Esophagus muscularis mucosa (tissue), 4 donors: ENCODE measurements around the gene MIAT. TPM values are rescaled to one million over a fixed set of nuclear protein-coding genes. Genes with fewer than 3 reads are reported as not detected.

Experiments
- DNase-seq: peaks from one replicate; pipeline ENCODE4 v3.0.0-alpha.2; 2017; ENCODE audit errors: extremely low spot score
- H3K27ac ChIP-seq, 4 donors: fragments of 200-600 bp; sonication (generic); replicated peaks in 1 of 4; 1 replicate in 3 of 4; 2 replicates in 1 of 4; pipeline ENCODE4 v1.5.1; 2016 to 2019; ENCODE audit warnings: mild to moderate bottlenecking in 1 of 4
- H3K27me3 ChIP-seq, 4 donors: fragments of 200-600 bp; sonication (generic); one replicate each; pipeline versions ENCODE4 v1.5.1 to v1.6.0; 2016 to 2019
- H3K36me3 ChIP-seq, 4 donors: fragments of 200-600 bp; sonication (generic); one replicate each; pipeline ENCODE4 v1.5.1; 2016 to 2019
- H3K4me1 ChIP-seq, 4 donors: fragments of 200-600 bp; sonication (generic); one replicate each; pipeline ENCODE4 v1.5.1; 2016 to 2019
- H3K4me3 ChIP-seq, 4 donors: fragments of 200-600 bp; sonication (generic); 1 replicate in 2 of 4; 2 replicates in 2 of 4; pipeline ENCODE4 v1.5.1; 2016 to 2019; ENCODE audit warnings: mild to moderate bottlenecking in 4 of 4, moderate library complexity in 1 of 4
- H3K9me3 ChIP-seq, 4 donors: fragments of 200-600 bp; sonication (generic); 1 replicate in 3 of 4; 2 replicates in 1 of 4; pipeline ENCODE4 v1.5.1; 2016 to 2019
- EP300 ChIP-seq: sonication (generic); formaldehyde crosslinking; IDR thresholded peaks from one replicate; pipeline ENCODE4 v1.6.1; 2017; ENCODE audit warnings: antibody characterized with exemption
- POLR2A ChIP-seq: fragments of 450-650 bp; IDR thresholded peaks from one replicate; pipeline ENCODE4 v1.6.1; 2017; ENCODE audit warnings: antibody characterized with exemption, moderate library complexity, mild to moderate bottlenecking, low read depth
- POLR2AphosphoS5 ChIP-seq, 2 donors: sonication (generic); formaldehyde crosslinking; IDR thresholded peaks; one replicate each; pipeline ENCODE4 v1.6.1; 2017; ENCODE audit warnings: antibody characterized with exemption in 2 of 2
- WGBS: methylation state at CpG from one replicate; pipeline ENCODE4 v1.1.5; 2018; 5-methylcytosine and 5-hydroxymethylcytosine counted together
- intact Hi-C: fragments of 100-400 bp; cut with DNase I; formaldehyde crosslinking; loops from one replicate; pipeline ENCODE4 v1.15.1; 2023
- total RNA-seq, 4 donors: library from RNA; depleted of rRNA; stranded (reverse); fragments of >200 nt; gene quantifications; one replicate each; pipeline versions ENCODE4 v1.1.0 to v1.2.1, GENCODE V29; 2016
- TF ChIP-seq, protein P1 (sequence below), 3 experiments: fragments of 200-600 bp in 2 of 3; fragments of 450-650 bp in 1 of 3; sonication (generic) in 2 of 3; IDR thresholded peaks; one replicate each; pipeline ENCODE4 v1.5.1; 2017 to 2019; ENCODE audit warnings: antibody characterized with exemption in 3 of 3, mild to moderate bottlenecking in 2 of 3, moderate library complexity in 1 of 3

Gene MIAT
- total RNA-seq, 4 donors from 2014 or later = 0.19 to 1.2 (median 0.38) TPM

DNA sequence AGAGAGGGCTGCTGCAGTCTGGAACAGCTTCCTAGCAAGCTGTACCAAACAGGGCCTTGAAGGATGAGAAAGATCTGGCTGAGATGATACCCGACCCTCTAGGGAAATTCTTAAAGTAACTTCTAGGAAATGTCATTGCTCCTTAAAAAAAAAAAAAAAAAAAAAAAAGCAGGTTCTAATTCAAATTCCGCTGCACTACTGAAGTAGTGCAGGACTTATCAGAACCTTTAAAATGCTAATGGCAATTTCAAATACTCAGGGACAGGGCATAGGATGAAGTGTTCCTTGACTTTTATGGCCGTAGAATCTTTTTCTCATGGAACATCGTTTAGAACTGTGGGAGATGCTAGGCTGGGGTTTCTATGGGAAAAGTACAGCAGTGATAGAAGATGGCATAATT, 13.1 kb downstream of the MIAT start:
- H3K27me3 ChIP-seq = peaks cover 0 to 26% (median 0%) of the 10 kb centered on the region in 4 donors
- intact Hi-C loops = no loop called here
- TF ChIP-seq POLR2AphosphoS5 (IDR thresholded peaks at IDR 0.05) (no peak), EP300 (no peak), POLR2A (no peak)
- TF ChIP-seq, protein P1, sequence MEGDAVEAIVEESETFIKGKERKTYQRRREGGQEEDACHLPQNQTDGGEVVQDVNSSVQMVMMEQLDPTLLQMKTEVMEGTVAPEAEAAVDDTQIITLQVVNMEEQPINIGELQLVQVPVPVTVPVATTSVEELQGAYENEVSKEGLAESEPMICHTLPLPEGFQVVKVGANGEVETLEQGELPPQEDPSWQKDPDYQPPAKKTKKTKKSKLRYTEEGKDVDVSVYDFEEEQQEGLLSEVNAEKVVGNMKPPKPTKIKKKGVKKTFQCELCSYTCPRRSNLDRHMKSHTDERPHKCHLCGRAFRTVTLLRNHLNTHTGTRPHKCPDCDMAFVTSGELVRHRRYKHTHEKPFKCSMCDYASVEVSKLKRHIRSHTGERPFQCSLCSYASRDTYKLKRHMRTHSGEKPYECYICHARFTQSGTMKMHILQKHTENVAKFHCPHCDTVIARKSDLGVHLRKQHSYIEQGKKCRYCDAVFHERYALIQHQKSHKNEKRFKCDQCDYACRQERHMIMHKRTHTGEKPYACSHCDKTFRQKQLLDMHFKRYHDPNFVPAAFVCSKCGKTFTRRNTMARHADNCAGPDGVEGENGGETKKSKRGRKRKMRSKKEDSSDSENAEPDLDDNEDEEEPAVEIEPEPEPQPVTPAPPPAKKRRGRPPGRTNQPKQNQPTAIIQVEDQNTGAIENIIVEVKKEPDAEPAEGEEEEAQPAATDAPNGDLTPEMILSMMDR (IDR thresholded peaks at IDR 0.05) = no peak
- no peaks in the 10 kb centered on the region for H3K36me3 ChIP-seq
- 86% methylated on average over 4 of the region's 4 CpGs for WGBS
- no peak for DNase-seq
- peaks cover 20 to 41% (median 28%) of the 10 kb centered on the region in 4 donors for H3K4me1 ChIP-seq
- no peaks in the 10 kb centered on the region for H3K9me3 ChIP-seq
- H3K27ac ChIP-seq = no peak overlapping the region
- H3K4me3 ChIP-seq = no peak overlapping the region

DNA sequence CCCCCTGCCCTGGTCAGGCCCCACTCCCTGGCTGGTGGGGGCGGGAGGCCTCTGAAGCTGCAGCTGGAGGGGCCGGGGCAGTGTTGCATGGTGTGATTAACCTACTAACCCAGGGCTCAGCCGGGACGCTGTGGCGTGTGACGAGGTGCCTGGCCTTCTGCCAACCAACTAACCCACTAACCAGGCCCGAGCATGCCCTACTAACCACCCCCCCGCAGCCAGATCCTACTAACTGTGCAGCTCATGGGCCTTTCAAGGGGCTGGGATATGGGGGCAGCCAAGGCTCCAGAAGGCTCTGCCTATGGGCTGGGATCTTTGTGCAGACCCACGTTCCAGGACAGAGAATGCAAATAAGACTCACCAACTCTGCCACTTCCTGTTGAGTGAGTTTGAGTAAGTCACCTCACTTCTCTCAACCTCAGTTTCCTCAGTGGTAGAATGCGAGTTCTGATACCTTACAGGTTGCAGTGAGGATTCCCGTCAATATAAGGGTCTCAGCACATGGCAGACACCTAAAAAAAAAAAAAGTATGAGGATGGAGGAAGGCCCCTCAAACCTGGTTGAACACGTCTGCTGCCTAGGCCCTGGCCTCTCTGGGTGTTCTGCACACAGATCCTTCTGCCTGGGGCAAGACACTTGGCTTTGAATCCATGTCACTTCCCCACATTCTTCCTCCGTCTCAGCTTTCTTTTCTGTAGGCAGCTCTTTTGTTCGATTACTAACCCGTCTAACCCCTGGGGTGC, 14.1 kb downstream of the MIAT start:
- no peak overlapping the region for H3K4me3 ChIP-seq

DNA sequence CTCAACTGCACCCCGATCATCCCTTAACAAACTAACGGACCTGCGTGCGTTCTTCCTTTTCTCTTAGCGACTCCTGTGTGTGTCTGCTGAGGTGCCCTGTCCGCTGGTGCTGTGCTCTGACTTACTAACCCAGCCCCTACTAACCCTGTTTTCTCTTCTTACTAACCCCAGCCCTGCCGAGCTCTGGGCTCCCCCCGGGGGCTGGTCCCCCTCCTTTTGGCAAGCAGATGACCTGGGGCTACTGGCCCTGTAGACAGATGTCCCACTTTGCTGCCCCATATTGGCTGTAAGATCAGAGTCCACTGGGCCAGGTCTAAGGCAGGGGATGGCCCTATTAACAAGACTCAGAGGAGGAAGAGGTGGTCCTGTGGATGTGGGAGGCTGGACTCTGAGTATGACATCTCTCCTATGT, 14.7 kb downstream of the MIAT start:
- H3K9me3 ChIP-seq = no peaks in the 10 kb centered on the region
- TF ChIP-seq POLR2A = no peak
- no peak for TF ChIP-seq EP300
- TF ChIP-seq POLR2AphosphoS5 (IDR thresholded peaks at IDR 0.05) = no peak
- TF ChIP-seq, protein P1 (IDR thresholded peaks at IDR 0.05) = no peak
- peaks cover 0 to 17% (median 0%) of the 10 kb centered on the region in 4 donors for H3K27me3 ChIP-seq
- no peaks in the 10 kb centered on the region for H3K36me3 ChIP-seq
- peak overlapping the region; percentile 63 to 74 (median 72) for H3K4me3 ChIP-seq
- intact Hi-C loops = no loop called here
- no peak for DNase-seq
- peak overlapping the region; percentile 88 to 98 (median 91) for H3K27ac ChIP-seq
- H3K4me1 ChIP-seq = peaks cover 20 to 38% (median 28%) of the 10 kb centered on the region in 4 donors
- WGBS = 91% methylated on average over 8 of the region's 8 CpGs

More for the DNA sequence above, 14.1 kb downstream of the MIAT start:
- intact Hi-C loops = no loop called here
- Histone ChIP-seq H3K9me3 (no peaks in the 10 kb centered on the region), H3K4me1 (peaks cover 20 to 38% (median 28%) of the 10 kb centered on the region in 4 donors), H3K27ac (peak overlapping the region; percentile 88 to 98 (median 91)), H3K36me3 (no peaks in the 10 kb centered on the region), H3K27me3 (peaks cover 0 to 23% (median 0%) of the 10 kb centered on the region in 4 donors)
- WGBS = 89% methylated on average over 15 of the region's 15 CpGs
- TF ChIP-seq POLR2A (no peak), EP300 (no peak), POLR2AphosphoS5 (IDR thresholded peaks at IDR 0.05) (no peak)
- TF ChIP-seq, protein P1 (IDR thresholded peaks at IDR 0.05) = no peak
- no peak for DNase-seq

DNA sequence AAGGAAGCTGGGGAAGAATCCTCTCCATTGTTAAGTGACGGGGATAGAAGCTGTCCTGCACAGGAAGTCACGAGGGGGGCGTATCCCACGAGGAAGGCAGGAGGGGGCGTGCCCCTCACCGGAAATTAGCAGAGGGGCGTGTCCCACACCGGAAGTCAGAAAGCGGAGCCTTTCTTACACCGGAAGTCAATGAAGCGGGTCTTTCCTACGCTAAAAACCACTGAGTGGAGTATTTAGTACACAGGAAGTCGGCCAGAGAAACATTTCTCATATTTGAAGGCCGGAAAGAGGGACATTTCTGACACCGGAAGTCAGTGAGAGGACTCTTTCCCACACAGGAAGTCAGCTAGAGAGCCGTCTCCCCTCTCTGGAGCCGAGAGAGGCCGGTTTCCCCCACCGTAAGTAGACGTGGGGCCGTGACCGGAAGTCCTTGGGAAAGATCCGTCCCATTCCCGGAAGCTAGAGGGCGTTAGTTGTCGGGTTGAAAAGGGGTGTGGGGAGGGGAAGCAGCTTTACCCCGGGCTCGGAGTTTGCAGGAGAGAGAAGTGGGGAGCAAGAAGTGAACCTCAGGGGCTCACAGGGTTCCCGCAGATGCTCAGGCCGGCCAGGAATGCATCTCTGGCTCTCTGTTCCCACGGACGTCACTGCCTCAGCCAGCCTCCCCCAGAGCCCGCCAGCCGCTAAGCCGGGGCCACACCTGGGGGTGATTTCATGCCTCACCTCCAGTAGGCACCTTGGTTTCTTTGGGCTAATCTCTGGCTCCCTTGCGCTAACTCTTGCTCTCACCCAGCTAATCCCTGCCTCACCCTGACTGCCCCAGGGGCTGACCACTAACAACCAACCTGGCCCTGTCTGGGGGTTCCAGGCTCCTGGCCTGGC, 15.4 kb downstream of the MIAT start:
- WGBS = under 1% methylated on average over 29 of the region's 36 CpGs
- intact Hi-C loops = no loop called here
- no peak for TF ChIP-seq POLR2A
- peak; percentile 35 for TF ChIP-seq EP300
- TF ChIP-seq POLR2AphosphoS5 (IDR thresholded peaks at IDR 0.05) = peak; percentile 68 to 76
- TF ChIP-seq, protein P1 (IDR thresholded peaks at IDR 0.05) = peak; percentile 48 to 61 (median 58)

More for the DNA sequence above, 15.4 kb downstream of the MIAT start:
- peaks cover 0 to 10% (median 0%) of the 10 kb centered on the region in 4 donors for H3K27me3 ChIP-seq
- H3K27ac ChIP-seq = peak overlapping the region; percentile 88 to 98 (median 91)
- peak; percentile 99 for DNase-seq
- no peaks in the 10 kb centered on the region for H3K9me3 ChIP-seq
- no peaks in the 10 kb centered on the region for H3K36me3 ChIP-seq
- H3K4me3 ChIP-seq = peak overlapping the region; percentile 63 to 74 (median 72)
- peaks cover 20 to 38% (median 28%) of the 10 kb centered on the region in 4 donors for H3K4me1 ChIP-seq
